NCI-H128 (cell line): Measurements from ENCODE around the gene SLC26A2.

Experiments
- DNase-seq: peaks from one replicate; lab custom pipeline; 2025; ENCODE audit not compliant: unreplicated experiment; lab: John Stamatoyannopoulos, UW

The SLC26A2 gene

DNA sequence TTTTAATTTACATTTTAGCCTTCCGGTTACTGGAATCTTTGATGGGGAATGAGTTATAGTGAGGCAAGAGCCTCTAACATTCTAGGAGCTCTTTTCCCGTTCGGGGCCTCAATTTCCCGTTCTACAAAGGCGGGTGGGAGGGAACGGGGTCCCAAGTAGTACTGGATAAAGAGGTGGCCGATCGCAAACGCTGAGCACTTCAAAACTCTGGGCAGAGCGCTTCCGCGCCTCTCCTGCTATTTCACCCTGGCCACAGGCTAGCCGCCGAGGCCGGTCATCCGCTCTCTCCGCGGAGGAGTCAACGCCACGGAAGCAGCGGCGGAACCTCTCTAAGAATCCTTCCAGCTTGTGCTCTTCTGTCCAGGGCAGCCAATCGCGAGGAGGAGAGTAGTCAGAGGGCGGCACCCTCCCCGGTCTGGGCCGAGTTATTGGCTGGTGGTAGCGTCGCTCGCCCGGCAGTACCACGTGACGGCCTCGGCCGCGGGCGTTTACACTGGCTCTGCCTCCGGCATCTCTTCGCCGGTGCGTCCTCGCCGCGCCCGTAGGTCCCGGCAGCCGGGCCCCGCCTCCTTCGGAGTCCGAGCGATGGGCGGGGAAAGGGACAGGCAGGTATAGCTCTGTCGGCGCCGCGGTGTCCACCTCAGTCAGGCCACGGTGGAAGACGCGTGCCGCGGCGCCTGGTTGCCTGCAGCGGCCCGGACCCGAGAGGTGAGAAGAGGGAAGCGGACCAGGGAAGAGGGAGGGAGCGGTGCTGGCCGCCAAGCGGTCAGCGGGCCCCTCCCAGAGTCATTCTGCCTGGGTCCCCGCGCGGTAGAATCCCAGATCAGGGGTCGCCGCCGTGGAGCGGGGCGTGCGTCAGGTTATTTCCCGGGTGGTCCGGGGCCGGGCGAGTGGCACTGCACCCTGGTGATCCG lies at the start of gene SLC26A2:
Gene SLC26A2 (plus strand): TSS at position 487 of the 914 bp plus-strand sequence. CDS start 16,895 bp downstream, outside the sequence.
- DNase-seq: peak; percentile 73

- no peak for DNase-seq
Measured at GRCh38 chr5:149911031-149911430, 49.5 kb upstream of the SLC26A2 start.

DNA sequence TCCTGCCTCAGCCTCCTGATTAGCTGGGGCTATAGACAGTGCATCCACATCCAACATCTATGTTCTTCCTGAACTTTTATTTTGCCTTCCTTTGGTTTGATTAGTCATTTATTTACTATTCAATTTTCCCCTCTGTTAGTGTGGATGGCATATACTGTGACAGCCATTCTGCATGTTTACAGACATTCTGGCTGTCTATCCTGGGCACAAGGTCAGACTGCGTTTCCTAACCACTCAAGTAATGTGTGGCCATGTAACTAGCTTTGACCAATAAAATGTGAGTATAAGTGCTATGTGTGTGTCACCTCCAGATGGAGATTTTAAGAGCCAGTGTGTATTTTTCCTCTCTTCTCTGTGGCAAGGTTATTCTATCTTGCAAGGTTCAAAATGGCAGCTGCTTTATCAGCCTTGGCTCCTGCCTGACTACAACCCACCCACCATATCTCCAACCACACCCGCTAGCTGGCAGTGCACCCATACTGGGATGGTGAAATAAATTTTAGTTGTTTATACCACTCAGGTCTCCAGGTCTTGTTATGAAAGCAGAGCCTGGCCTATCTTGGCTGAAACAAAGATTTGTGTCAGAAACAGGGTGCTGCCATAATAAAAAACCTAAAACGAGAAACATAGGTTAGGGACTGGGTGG lies 48.2 kb upstream of the SLC26A2 start:
- no peak for DNase-seq

- DNase-seq: no peak
Measured at GRCh38 chr5:149913436-149914419, 46.8 kb upstream of the SLC26A2 start.

GRCh38 chr5:149915392-149916260 lies 44.9 kb upstream of the SLC26A2 start:
- no peak for DNase-seq

- DNase-seq: no peak
Measured at GRCh38 chr5:149916334-149917072, 44.1 kb upstream of the SLC26A2 start.

GRCh38 chr5:149917073-149917676 lies 43.4 kb upstream of the SLC26A2 start:
- DNase-seq: no peak

GRCh38 chr5:149921597-149921996 lies 39.0 kb upstream of the SLC26A2 start:
- no peak for DNase-seq

DNA sequence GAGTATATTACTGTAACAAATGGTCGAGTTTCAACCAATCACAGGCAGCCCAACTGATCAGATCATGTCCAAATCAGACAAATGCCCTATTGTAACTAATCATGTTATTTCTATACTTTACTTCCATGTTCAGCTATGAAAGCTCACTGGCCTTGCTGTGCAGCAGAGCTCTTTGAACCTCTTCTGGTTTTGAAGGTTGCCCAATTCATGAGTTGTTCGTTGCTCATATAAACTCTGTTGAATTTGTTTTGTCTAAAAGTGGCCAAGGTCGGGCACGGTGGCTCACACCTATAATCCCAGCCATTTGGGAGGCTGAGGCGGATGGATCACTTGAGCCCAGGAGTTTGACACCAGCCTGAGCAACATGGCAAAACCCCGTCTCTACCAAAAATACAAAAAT lies 37.6 kb upstream of the SLC26A2 start:
- no peak for DNase-seq

- no peak for DNase-seq
Measured at GRCh38 chr5:149924486-149924885, 36.1 kb upstream of the SLC26A2 start.

DNA sequence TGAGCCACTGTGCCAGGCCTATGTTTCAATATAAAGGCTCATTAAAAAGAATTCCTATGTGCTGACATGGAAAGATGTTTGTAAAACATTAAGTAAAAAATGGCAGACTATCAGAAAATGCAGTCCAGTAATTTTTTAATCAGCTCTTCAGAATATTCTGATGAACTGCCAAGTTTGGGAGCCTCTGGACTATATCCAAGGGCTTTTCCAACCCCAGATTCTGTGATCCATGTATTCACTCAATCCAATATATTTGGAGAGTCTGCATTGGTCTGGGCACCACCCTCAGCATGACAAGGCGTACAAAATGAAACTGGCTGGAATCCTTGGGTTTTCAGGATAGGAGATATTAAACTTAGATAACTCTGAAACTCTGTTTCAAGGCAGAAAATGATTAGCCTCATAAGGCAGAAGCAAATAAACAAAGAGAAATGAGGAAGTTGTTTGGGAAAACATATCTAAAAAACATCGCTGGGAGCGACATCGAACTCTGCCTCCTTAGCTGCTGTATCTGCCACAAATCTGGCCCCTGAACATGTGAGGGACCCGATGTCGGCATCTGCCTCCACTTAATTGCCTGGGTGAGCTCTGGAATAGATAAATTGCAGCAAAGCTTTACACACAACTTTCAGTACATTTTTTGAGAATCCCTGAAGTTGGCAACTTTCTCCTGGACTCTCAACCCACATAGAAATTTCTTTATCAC lies 30.4 kb upstream of the SLC26A2 start:
- DNase-seq: no peak

GRCh38 chr5:149930749-149931574 lies 29.6 kb upstream of the SLC26A2 start:
- no peak for DNase-seq

- no peak for DNase-seq
Measured at GRCh38 chr5:149931992-149932436, 28.5 kb upstream of the SLC26A2 start.

DNA sequence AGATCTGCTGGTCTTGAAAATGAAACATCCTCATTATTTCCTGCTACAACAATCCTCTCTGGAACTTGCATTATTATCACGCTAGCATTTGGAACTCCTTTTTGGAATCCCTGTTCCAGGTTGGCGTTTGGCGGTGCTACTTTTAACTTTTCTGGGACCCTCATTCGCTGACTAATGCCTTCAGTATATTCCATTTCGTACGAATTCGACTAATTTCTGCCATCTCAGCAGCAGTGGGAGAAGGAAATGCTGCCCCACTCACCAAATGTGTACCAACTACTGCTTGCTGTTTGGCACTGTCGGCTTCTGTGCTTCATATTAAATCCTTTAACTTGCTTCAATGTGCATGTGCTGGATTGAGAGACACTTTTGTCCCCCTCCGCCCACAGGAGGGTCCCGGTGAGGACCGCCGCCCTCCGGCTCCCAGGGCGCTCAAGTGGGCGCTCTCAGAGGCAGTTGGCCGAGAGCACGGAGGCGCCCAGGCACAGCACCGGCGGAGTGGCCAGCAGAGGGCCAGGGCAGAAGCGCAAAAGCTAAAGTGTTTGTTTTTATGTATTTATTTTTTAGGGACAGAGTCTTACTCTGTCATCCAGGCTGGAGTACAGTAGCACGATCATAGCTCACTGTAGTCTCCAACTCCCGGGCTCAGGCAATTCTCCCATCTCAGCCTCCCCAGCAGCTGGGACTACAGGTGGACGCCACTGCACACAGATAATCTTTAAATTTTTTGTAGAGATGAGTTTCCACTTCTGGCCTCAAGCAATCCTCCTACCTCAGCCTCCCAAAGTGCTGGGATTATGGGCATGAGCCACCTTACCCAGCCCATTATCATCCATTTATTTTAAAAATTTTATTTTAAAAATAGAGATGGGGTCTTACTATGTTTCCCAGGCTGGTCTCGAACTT lies 27.9 kb upstream of the SLC26A2 start:
- DNase-seq: no peak

DNA sequence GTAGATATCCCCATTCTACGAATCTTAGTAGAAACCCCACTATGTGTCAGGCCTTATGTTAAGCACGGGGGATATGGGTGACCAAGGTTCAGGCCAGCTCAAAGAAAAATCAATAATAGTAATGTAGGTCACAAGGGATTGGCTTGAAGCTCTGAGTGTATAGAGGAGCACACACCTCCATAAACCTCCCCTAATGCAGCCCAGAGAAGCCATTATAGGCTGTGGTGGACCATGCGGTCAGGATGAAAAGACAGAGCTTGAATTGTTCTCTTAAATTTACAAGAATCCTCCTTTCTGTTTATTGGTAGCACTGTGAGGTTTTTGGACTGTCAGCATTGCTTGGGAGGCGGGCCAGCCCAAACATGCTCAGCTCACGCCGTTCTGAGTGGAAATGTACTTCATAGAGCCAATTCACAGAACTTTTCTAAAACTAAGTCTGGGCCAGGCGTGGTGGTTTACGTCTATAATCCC lies 25.1 kb upstream of the SLC26A2 start:
- DNase-seq: no peak

GRCh38 chr5:149936044-149936699 lies 24.4 kb upstream of the SLC26A2 start:
- no peak for DNase-seq
